CD8-positive, alpha-beta memory T cell (primary cell): ENCODE measurements around the gene GMDS. TPM values are rescaled to one million over a fixed set of nuclear protein-coding genes. Genes with fewer than 3 reads are reported as not detected.

Experiments
- CTCF ChIA-PET: fragments of 350-600 bp; sonication (Branson Sonifier 250); formaldehyde crosslinking; loops from one replicate; lab custom pipeline; 2021; ENCODE audit warnings: antibody characterized with exemption; lab: Charles Lee
- POLR2A ChIA-PET: fragments of 350-600 bp; sonication (Branson Sonifier 250); formaldehyde crosslinking; loops from one replicate; lab custom pipeline; 2021; ENCODE audit warnings: antibody characterized with exemption; lab: Charles Lee
- DNase-seq, 5 donors: peaks; one replicate each; pipeline versions ENCODE4 v3.0.0 to v3.0.0-alpha.2; 2020 to 2022; ENCODE audit warnings: mixed read lengths in 1 of 5
- H3K27ac ChIP-seq: one replicate; pipeline ENCODE4 v1.7.0; 2013; ENCODE audit warnings: low read depth, mild to moderate bottlenecking, low read length, moderate library complexity
- H3K27me3 ChIP-seq: 2 replicates; pipeline ENCODE4 v1.7.0; 2013; ENCODE audit warnings: low read length, mild to moderate bottlenecking; ENCODE audit not compliant: insufficient read depth, poor library complexity, severe bottlenecking
- H3K36me3 ChIP-seq: 2 replicates; pipeline ENCODE4 v1.7.0; 2013; ENCODE audit warnings: mild to moderate bottlenecking, low read length, moderate library complexity; ENCODE audit not compliant: insufficient read depth
- H3K4me1 ChIP-seq: 2 replicates; pipeline ENCODE4 v1.7.0; 2013; ENCODE audit warnings: mild to moderate bottlenecking, low read length, moderate library complexity; ENCODE audit not compliant: insufficient read depth
- H3K4me3 ChIP-seq: 2 replicates; pipeline ENCODE4 v1.7.0; 2013; ENCODE audit warnings: mild to moderate bottlenecking, low read length
- H3K9me3 ChIP-seq: 2 replicates; pipeline ENCODE4 v1.7.0; 2013; ENCODE audit warnings: mild to moderate bottlenecking, low read length
- H3K27ac Mint-ChIP-seq, 8 donors: one replicate each; pipeline ENCODE4 v1.8.0; 2020 to 2021; ENCODE audit warnings: mixed read lengths in 8 of 8, mild to moderate bottlenecking in 6 of 8, inconsistent platforms in 3 of 8, moderate library complexity in 3 of 8
- H3K27me3 Mint-ChIP-seq, 2 donors: one replicate each; pipeline ENCODE4 v1.8.0; 2020 to 2021; ENCODE audit warnings: mixed read lengths in 2 of 2, mild to moderate bottlenecking in 1 of 2, moderate library complexity in 1 of 2
- H3K36me3 Mint-ChIP-seq, 3 donors: one replicate each; pipeline ENCODE4 v1.8.0; 2020 to 2021; ENCODE audit warnings: mixed read lengths in 3 of 3, inconsistent platforms in 1 of 3, mild to moderate bottlenecking in 1 of 3
- H3K4me1 Mint-ChIP-seq, 3 donors: one replicate each; pipeline ENCODE4 v1.8.0; 2020 to 2021; ENCODE audit warnings: mixed read lengths in 3 of 3, inconsistent platforms in 1 of 3, mild to moderate bottlenecking in 1 of 3
- H3K4me3 Mint-ChIP-seq, 7 donors: one replicate each; pipeline ENCODE4 v1.8.0; 2020 to 2021; ENCODE audit warnings: mixed read lengths in 7 of 7, mild to moderate bottlenecking in 6 of 7, moderate library complexity in 4 of 7, inconsistent platforms in 2 of 7
- H3K9me3 Mint-ChIP-seq, 5 donors: one replicate each; pipeline ENCODE4 v1.8.0; 2020 to 2022; ENCODE audit warnings: mixed read lengths in 5 of 5, mild to moderate bottlenecking in 3 of 5, moderate library complexity in 2 of 5, inconsistent platforms in 1 of 5
- polyA plus RNA-seq: library from polyadenylated mRNA; unstranded; fragments of 300-500 nt; fragmentation: Illumina TruSeq; gene quantifications from one replicate; pipeline ENCODE4 v1.2.3, GENCODE V29; 2021
- total RNA-seq, 2 experiments: library from RNA; stranded (reverse); gene quantifications; one replicate each; pipeline ENCODE4 v1.2.3, GENCODE V29; 2021

Gene GMDS
- total and polyA plus RNA-seq, 3 experiments from 2014 or later = 16.4 to 33.4 (median 28.6) TPM

GRCh38 chr6:1657771-1658165 is 587.6 kb downstream of the GMDS start:
- Histone ChIP-seq H3K27me3 (no peaks in the 10 kb centered on the region), H3K36me3 (no peaks in the 10 kb centered on the region), H3K4me1 (no peaks in the 10 kb centered on the region), H3K4me3 (no peak overlapping the region), H3K27ac (no peak overlapping the region), H3K9me3 (no peaks in the 10 kb centered on the region)
- peaks cover 0 to 2% (median 0%) of the 10 kb centered on the region in 3 donors for H3K4me1 Mint-ChIP-seq
- no peak for DNase-seq
- CTCF ChIA-PET = no interaction called here
- H3K4me3 Mint-ChIP-seq = no peak overlapping the region
- no peaks in the 10 kb centered on the region for H3K9me3 Mint-ChIP-seq
- POLR2A ChIA-PET = no interaction called here
- no peak overlapping the region for H3K27ac Mint-ChIP-seq
- peaks cover 0 to 7% (median 5%) of the 10 kb centered on the region in 3 donors for H3K36me3 Mint-ChIP-seq
- no peaks in the 10 kb centered on the region for H3K27me3 Mint-ChIP-seq

- peaks cover 0 to 7% (median 5%) of the 10 kb centered on the region in 3 donors for H3K36me3 Mint-ChIP-seq
- Histone ChIP-seq H3K36me3 (no peaks in the 10 kb centered on the region), H3K27me3 (no peaks in the 10 kb centered on the region), H3K27ac (no peak overlapping the region), H3K4me3 (no peak overlapping the region), H3K9me3 (no peaks in the 10 kb centered on the region), H3K4me1 (no peaks in the 10 kb centered on the region)
- H3K27me3 Mint-ChIP-seq = no peaks in the 10 kb centered on the region
- H3K27ac Mint-ChIP-seq = no peak overlapping the region
- no peaks in the 10 kb centered on the region for H3K9me3 Mint-ChIP-seq
- DNase-seq = no peak
- CTCF ChIA-PET = no interaction called here
- H3K4me1 Mint-ChIP-seq = peaks cover 0 to 2% (median 0%) of the 10 kb centered on the region in 3 donors
- POLR2A ChIA-PET = no interaction called here
- H3K4me3 Mint-ChIP-seq = no peak overlapping the region
Measured at GRCh38 chr6:1657116-1657770, 588.2 kb downstream of the GMDS start.

DNA sequence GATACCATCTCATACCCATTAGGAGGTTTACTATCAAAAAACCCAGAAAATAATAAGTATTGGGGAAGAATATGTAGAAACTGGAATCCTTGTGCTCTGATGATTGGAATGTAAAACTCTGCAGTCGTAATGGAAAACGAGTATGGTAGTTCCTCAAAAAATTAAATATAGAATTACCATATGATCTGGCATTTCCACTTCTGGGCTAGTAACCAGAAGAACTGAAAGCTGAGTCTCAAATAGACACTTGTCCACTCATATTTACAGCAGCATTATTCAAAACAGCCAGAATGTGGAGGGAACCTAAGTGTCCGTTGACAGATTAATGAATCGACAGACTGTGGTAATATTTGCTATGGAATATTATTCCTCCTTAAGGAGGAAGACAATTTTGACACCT is 591.4 kb downstream of the GMDS start:
- Histone ChIP-seq H3K4me3 (no peak overlapping the region), H3K4me1 (no peaks in the 10 kb centered on the region), H3K36me3 (no peaks in the 10 kb centered on the region), H3K9me3 (no peaks in the 10 kb centered on the region), H3K27me3 (no peaks in the 10 kb centered on the region), H3K27ac (no peak overlapping the region)
- H3K27ac Mint-ChIP-seq = no peak overlapping the region
- no peaks in the 10 kb centered on the region for H3K36me3 Mint-ChIP-seq
- no peaks in the 10 kb centered on the region for H3K4me1 Mint-ChIP-seq
- ChIA-PET POLR2A (no interaction called here), CTCF (no interaction called here)
- H3K4me3 Mint-ChIP-seq = no peak overlapping the region
- H3K9me3 Mint-ChIP-seq = no peaks in the 10 kb centered on the region
- H3K27me3 Mint-ChIP-seq = no peaks in the 10 kb centered on the region
- no peak for DNase-seq

DNA sequence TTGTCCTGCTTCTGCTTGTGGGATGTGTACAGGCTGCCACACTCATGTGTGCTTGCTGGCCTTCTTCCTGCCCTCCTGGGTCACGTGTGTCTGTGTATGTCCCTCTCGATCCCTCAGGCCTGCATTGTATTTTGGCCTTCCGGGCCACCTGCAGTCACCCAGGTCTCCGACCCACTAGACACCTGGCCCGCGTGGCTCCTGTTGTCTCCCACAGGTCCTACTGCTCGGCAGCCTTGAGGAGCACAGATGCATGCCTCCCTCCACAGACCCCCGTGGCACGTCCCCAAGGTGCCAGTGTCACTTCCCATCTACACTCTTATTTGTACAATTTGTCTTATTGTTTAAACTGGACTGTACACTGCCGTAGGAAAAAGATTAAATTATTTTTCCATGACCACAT is 592.6 kb downstream of the GMDS start:
- Histone ChIP-seq H3K9me3 (no peaks in the 10 kb centered on the region), H3K27me3 (no peaks in the 10 kb centered on the region), H3K36me3 (no peaks in the 10 kb centered on the region), H3K27ac (no peak overlapping the region), H3K4me3 (no peak overlapping the region), H3K4me1 (no peaks in the 10 kb centered on the region)
- H3K9me3 Mint-ChIP-seq = no peaks in the 10 kb centered on the region
- no peaks in the 10 kb centered on the region for H3K36me3 Mint-ChIP-seq
- H3K27ac Mint-ChIP-seq = no peak overlapping the region
- H3K4me3 Mint-ChIP-seq = no peak overlapping the region
- POLR2A ChIA-PET = no interaction called here
- DNase-seq = no peak
- no peaks in the 10 kb centered on the region for H3K27me3 Mint-ChIP-seq
- CTCF ChIA-PET = no interaction called here
- H3K4me1 Mint-ChIP-seq = no peaks in the 10 kb centered on the region

DNA sequence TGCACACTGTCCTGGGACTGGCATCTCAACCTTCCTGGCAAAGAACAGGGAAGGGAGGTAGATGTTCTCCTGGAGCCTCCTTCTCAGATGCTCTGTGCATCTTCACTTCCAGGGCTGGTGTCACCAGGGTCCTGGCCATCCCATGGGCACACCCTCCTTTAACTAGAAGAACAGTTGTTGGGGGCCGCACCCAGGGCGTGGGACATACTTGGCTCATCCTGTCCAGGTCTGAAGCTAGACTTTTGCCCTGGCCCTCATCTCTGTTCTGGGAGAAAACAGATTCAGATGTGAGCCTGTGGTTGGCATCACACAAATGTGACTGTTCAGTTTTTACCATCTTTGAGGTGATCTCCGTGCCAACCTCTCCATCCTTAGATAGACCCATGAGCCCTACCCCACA is 594.0 kb downstream of the GMDS start:
- Mint-ChIP-seq H3K4me3 (no peak overlapping the region), H3K27me3 (no peaks in the 10 kb centered on the region), H3K36me3 (no peaks in the 10 kb centered on the region), H3K9me3 (no peaks in the 10 kb centered on the region), H3K4me1 (no peaks in the 10 kb centered on the region), H3K27ac (no peak overlapping the region)
- Histone ChIP-seq H3K4me1 (no peaks in the 10 kb centered on the region), H3K27me3 (no peaks in the 10 kb centered on the region), H3K36me3 (no peaks in the 10 kb centered on the region), H3K9me3 (no peaks in the 10 kb centered on the region), H3K4me3 (no peak overlapping the region), H3K27ac (no peak overlapping the region)
- ChIA-PET POLR2A (no interaction called here), CTCF (no interaction called here)
- no peak for DNase-seq

DNA sequence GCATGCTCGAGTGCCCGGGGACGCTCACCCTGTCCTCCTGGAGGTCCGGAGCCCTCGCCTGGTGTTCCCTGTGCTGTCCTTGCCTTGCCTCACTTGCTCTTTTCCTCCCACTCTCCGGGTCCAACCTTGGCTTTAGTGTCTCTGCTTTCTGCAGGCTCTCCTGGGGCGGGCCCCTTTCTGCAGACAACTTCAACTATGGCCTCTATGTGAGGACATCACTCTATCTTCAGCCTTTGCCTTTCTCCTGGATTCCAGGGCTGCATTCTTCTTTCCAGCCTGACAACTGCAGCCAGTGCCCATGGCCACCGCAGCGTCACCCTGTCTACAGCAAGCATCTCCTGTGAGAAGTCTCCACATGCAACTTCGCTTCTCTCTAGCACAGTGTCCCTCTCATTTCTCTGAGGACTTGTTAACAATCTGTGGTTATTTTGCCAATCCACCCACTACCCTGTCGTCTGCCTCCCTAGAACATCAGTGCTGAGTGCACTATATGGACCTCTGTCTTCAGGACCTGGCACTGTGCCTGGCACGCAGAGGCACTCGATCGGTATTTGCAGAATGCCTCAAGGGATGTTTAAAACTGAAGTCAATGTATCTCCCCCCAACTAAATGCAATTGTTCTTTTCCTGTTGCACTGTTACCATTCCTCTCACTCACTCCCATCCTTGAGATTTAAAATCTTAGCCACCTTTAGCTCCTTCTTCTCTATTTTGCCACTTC is 599.8 kb downstream of the GMDS start:
- H3K9me3 Mint-ChIP-seq = no peaks in the 10 kb centered on the region
- no peak overlapping the region for H3K4me3 ChIP-seq
- POLR2A ChIA-PET = no interaction called here
- no peaks in the 10 kb centered on the region for H3K27me3 Mint-ChIP-seq
- H3K4me1 Mint-ChIP-seq = no peaks in the 10 kb centered on the region
- no peak overlapping the region for H3K27ac ChIP-seq
- no peaks in the 10 kb centered on the region for H3K36me3 ChIP-seq
- DNase-seq = no peak
- H3K4me1 ChIP-seq = no peaks in the 10 kb centered on the region
- H3K27me3 ChIP-seq = no peaks in the 10 kb centered on the region
- peaks cover 0 to 7% (median 6%) of the 10 kb centered on the region in 3 donors for H3K36me3 Mint-ChIP-seq
- H3K4me3 Mint-ChIP-seq = no peak overlapping the region
- CTCF ChIA-PET = no interaction called here
- H3K9me3 ChIP-seq = no peaks in the 10 kb centered on the region
- no peak overlapping the region for H3K27ac Mint-ChIP-seq

DNA sequence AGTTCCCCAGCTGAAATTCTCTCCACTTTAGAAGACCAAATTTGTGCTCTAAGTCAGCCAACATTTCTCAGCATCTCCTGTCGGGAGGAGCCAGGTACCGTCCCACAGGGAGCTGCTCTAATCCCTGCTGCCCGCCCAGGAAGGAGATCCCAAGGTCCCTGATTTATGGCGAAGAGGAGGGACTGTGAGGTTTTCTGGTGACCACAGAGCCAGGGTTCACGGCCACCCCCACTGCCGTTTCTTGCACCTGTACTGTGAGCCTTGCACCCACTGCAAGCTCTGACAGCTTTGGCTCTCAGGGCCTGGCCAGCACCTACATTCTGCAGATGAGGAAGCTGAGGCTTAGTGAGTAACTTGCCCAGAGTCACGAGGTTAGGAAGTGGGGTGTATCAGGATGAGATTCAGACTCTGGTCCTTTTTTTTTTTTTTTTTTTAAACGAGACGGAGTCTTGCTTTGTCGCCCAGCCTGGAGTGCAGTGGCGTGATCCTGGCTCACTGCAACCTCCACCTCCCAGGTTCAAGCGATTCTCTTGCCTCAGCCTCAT is 600.8 kb downstream of the GMDS start:
- no peak overlapping the region for H3K4me3 Mint-ChIP-seq
- no peaks in the 10 kb centered on the region for H3K4me1 ChIP-seq
- no peak for DNase-seq
- ChIA-PET CTCF (no interaction called here), POLR2A (no interaction called here)
- no peaks in the 10 kb centered on the region for H3K4me1 Mint-ChIP-seq
- H3K36me3 Mint-ChIP-seq = peaks cover 0 to 7% (median 6%) of the 10 kb centered on the region in 3 donors
- H3K36me3 ChIP-seq = no peaks in the 10 kb centered on the region
- no peaks in the 10 kb centered on the region for H3K9me3 ChIP-seq
- H3K27me3 ChIP-seq = no peaks in the 10 kb centered on the region
- no peak overlapping the region for H3K27ac Mint-ChIP-seq
- H3K27ac ChIP-seq = no peak overlapping the region
- H3K27me3 Mint-ChIP-seq = no peaks in the 10 kb centered on the region
- no peak overlapping the region for H3K4me3 ChIP-seq
- H3K9me3 Mint-ChIP-seq = no peaks in the 10 kb centered on the region

- POLR2A ChIA-PET = no interaction called here
- no peak overlapping the region for H3K4me3 Mint-ChIP-seq
- CTCF ChIA-PET = no interaction called here
Measured at GRCh38 chr6:1643830-1644445, 601.5 kb downstream of the GMDS start.

More at GRCh38 chr6:1643830-1644445, 601.5 kb downstream of the GMDS start:
- Mint-ChIP-seq H3K27me3 (no peaks in the 10 kb centered on the region), H3K4me1 (no peaks in the 10 kb centered on the region), H3K36me3 (peaks cover 0 to 7% (median 6%) of the 10 kb centered on the region in 3 donors), H3K27ac (no peak overlapping the region), H3K9me3 (no peaks in the 10 kb centered on the region)
- no peaks in the 10 kb centered on the region for H3K27me3 ChIP-seq
- DNase-seq = no peak
- no peaks in the 10 kb centered on the region for H3K36me3 ChIP-seq
- no peaks in the 10 kb centered on the region for H3K4me1 ChIP-seq
- no peaks in the 10 kb centered on the region for H3K9me3 ChIP-seq
- no peak overlapping the region for H3K4me3 ChIP-seq
- no peak overlapping the region for H3K27ac ChIP-seq
